Breast epithelium (tissue), 3 donors: ENCODE measurements around the gene NKD2.

Experiments used
- POLR2A ChIP-seq: fragments of 450-650 bp; IDR thresholded peaks from one replicate; pipeline ENCODE4 v1.6.1; 2016; ENCODE audit warnings: antibody characterized with exemption, mild to moderate bottlenecking, moderate library complexity
- POLR2AphosphoS5 ChIP-seq, 3 donors: sonication (generic); formaldehyde crosslinking; IDR thresholded peaks; one replicate each; pipeline ENCODE4 v1.6.1; 2017; ENCODE audit warnings: antibody characterized with exemption in 3 of 3
- TF ChIP-seq, protein P1 (sequence below), 3 donors: fragments of 450-650 bp; IDR thresholded peaks; one replicate each; pipeline ENCODE4 v1.5.1; 2016 to 2017; ENCODE audit warnings: antibody characterized with exemption in 3 of 3, mild to moderate bottlenecking in 3 of 3, moderate library complexity in 3 of 3

DNA sequence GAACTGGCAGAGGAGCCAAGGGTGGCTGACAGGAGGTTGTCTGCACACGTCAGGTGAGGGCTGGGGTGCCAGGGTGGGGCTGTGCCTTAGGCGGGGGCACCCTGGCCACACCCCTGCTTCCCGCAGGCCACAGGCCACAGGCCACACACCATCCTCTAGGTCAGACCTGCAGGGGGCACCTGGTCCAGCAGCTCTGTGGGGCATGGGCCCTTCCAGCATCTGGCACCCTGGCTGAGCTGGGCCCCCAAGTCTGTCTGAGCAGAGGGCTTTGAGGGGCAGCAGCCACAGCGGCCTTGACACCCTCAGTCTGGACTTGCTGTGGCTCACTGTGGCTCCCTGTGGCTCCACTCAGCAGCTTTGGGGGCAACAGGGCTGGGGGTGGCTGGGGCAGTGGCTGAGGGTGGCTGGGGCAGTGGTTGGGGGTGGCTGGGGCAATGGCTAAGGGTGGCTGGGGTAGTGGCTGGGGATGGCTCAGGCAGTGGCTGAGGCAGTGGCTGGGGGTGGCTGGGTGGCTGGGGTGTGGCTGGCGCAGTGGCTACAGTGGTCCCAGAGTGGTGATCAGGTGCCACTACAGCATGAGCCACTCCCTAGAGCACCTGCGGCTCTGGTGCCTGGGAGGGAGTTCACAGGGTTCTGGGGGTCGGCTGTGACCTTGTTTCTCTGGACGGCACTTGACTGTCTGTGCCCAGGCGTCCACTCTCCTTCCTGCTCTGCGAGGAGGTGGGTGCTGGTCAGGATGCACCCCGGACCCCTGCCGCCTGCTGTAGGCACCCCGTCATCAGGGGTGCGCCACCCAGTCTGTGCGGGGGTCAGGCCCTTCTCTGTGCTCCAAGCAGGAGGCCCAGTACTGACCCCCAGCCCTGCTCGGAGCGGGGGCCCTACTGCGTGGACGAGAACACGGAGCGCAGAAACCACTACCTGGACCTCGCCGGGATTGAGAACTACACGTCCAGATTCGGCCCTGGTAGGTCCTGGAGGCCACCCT, 27.1 kb downstream of the NKD2 start:
- TF ChIP-seq, protein P1, sequence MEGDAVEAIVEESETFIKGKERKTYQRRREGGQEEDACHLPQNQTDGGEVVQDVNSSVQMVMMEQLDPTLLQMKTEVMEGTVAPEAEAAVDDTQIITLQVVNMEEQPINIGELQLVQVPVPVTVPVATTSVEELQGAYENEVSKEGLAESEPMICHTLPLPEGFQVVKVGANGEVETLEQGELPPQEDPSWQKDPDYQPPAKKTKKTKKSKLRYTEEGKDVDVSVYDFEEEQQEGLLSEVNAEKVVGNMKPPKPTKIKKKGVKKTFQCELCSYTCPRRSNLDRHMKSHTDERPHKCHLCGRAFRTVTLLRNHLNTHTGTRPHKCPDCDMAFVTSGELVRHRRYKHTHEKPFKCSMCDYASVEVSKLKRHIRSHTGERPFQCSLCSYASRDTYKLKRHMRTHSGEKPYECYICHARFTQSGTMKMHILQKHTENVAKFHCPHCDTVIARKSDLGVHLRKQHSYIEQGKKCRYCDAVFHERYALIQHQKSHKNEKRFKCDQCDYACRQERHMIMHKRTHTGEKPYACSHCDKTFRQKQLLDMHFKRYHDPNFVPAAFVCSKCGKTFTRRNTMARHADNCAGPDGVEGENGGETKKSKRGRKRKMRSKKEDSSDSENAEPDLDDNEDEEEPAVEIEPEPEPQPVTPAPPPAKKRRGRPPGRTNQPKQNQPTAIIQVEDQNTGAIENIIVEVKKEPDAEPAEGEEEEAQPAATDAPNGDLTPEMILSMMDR (IDR thresholded peaks at IDR 0.05): no peak
- TF ChIP-seq POLR2A (no peak), POLR2AphosphoS5 (IDR thresholded peaks at IDR 0.05) (no peak)
